ENCODE measurements around the gene CCDC6.

GRCh38 chr10:59832506-59832905 is 73.8 kb downstream of the CCDC6 start:
- TF ChIP-seq EZH2 (IDR thresholded peaks at IDR 0.05; ENCODE audit: insufficient read depth, poor library complexity, severe bottlenecking) = no peak
- no peak for TF ChIP-seq EZH2phosphoT487 (IDR thresholded peaks at IDR 0.05; ENCODE audit: insufficient read depth, low read depth)

Measured in GM23248 (cell line).